CMK (cell line): ENCODE results near the gene PCCA.
"Not testable (repeated sequence)": the region's sequence is repeated elsewhere in the genome, so short reads cannot be mapped to it uniquely, and the experiment has no call there.

ENCODE experiments used
- DNase-seq: peaks from one replicate; pipeline ENCODE4 v3.0.0-alpha.2; 2010; ENCODE audit warnings: low read depth

The PCCA gene

DNA sequence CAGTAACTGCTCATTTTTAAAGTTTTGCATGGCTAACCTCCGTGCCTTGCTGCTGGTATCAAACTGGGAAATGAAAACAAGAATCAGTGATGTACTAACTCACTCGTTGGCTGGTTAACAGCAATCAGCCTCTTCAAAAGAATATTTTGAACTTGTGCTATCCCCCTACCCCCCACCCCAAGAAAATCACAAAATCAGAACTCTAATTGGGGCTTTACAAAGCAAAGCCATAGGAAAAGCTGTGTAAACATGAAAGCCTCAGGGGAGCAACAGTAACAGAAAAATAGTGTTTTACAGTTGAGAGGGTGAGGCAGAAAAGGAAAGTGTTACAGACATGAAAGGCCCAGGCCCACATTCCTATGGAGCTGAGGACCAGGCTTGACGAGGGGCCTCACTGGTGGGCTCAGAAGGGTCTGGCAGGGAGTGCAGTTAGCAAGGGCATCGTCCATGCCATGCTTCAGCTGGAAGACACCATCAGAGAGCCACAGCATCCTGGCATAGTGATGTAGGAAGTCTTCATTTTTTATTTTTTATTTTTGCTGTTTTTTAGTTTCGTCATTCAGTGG lies 217.6 kb downstream of the PCCA start:
- no peak for DNase-seq

DNA sequence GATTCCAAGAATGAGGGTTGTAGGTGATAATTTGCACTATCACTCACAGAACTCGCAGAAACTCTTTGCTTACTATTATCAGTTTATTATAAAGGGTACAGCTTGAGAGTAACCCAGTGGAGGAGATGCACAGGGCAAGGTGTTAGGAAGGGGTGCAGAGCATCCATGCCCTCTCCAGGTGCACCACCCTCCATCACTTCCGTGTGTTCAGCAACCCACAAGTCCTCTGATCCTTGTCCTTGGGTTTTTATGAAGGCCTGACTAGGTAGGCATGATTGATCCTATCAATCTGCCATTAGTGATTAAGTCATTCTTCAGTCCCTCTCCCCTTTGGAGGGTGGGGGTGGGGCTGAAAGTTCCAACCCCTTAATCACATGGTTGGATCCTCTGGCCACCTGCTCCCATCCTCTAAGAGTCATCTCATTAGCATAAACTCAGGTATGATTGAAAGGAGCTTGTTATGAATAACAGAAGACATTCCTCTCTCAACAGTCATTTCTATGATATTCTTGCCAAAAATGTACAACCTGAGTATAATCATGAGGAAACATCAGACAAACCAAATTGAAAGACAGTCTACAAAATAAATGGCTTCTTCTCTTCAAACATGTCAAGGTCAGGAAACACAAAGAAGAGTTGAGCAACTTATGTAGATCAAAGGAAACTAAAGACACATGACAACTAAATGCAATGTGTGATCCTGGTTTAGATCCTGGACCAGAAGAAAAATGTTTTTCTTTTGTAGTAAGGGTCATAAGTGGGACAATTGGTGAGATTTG lies 225.4 kb downstream of the PCCA start:
- no peak for DNase-seq

DNA sequence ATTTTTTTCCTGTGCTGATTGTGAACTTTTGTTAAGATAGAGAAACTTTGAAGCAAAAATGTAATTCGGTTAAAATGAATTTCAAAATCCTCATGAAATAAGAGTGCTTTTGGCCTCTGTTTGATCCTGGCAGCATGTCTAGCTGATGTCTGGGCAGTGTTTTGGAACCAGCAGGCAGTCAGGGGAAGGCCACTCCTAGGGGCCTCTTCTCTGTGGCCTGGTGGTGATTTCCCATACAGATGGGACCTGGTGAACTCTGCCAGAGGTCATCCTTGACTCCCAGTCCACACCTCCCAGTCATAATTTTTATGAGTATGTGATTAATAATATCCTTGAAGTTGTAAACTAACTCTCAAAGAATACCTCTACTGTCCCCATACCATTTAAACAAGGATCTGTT lies 226.6 kb downstream of the PCCA start:
- no peak for DNase-seq

DNA sequence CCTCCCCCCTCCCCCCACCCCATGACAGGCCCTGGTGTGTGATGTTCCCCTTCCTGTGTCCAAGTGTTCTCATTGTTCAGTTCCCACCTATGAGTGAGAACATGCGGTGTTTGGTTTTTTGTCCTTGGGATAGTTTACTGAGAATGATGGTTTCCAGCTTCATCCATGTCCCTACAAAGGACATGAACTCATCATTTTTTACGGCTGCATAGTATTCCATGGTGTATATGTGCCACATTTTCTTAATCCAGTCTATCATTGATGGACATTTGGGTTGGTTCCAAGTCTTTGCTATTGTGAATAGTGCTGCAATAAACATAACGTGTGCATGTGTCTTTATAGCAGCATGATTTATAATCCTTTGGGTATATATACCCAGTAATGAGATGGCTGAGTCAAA lies 229.6 kb downstream of the PCCA start:
- not testable (repeated sequence) for DNase-seq

DNA sequence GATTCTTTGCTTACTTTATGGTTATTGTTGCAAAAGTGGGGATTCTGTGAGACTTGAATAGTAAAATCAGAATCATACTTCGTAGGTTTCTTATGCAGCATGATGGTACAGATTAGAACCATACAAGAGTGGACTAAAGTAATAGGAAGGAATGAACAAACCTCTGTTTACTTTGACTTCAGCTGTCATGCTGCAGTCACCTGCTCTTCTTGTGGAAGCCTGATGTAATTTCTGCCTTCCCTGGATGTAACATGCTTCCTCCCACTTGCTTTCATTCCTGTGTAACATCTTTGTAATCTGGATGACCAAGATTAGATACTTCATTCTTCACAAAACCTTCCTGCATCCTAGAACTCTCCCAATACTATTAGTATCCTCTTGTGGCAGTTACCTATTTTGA lies 235.0 kb downstream of the PCCA start:
- no peak for DNase-seq

DNA sequence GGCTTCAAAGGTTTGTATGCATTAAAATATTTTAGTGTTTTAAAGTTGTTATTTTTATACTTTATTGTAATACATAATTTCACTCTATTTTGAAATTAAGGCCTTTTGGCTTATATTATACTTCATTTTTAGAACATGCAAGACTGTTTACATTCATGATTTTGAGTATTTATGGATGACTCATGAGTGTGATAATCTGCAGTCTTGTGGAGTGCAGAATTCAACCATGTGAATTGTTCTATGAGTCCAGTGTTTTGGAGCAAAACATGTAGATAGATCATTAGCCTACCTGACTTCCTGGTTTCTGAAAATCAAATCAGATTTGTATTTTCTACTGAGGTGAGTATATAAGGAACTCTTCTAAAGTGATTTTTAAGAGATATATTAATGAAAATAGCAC lies 241.8 kb downstream of the PCCA start:
- DNase-seq = no peak

DNA sequence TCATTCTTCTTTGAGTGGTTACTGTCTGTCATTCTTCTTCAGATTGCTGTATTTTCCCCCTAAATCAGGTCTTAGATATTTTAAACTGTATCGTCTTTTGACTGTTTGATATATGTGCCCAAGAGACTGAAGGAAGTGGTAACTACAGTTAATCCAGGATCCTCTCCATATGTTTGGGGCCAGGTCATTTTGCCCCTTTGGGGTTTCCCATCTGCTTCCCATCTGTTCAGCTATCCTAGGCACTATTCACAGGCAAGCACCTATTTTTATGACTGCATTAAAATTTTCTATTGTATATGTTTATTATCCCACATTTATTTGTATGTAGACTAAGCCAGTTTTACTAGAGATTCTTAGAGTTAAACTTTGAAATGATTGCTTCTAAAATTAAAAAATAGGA lies 244.2 kb downstream of the PCCA start:
- DNase-seq = no peak

DNA sequence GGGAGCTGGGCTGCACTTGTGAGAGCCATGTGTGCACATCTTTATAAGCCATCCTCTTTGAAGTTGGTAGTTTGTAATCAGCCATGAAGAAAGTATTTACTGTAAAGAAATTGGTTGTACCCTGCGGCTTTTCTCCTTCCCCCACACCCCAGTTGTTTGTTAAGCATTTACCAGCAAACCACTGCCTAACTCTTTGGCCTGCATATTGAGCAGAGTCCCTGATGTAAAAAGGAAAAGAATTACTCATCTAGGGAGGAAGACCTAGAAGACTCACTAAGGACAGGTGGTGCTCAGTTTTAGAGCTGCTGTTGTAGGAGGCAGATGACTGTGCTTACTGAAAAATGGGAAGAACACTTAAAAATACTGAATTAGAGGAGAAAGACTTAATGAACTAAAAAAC lies 245.3 kb downstream of the PCCA start:
- no peak for DNase-seq

DNA sequence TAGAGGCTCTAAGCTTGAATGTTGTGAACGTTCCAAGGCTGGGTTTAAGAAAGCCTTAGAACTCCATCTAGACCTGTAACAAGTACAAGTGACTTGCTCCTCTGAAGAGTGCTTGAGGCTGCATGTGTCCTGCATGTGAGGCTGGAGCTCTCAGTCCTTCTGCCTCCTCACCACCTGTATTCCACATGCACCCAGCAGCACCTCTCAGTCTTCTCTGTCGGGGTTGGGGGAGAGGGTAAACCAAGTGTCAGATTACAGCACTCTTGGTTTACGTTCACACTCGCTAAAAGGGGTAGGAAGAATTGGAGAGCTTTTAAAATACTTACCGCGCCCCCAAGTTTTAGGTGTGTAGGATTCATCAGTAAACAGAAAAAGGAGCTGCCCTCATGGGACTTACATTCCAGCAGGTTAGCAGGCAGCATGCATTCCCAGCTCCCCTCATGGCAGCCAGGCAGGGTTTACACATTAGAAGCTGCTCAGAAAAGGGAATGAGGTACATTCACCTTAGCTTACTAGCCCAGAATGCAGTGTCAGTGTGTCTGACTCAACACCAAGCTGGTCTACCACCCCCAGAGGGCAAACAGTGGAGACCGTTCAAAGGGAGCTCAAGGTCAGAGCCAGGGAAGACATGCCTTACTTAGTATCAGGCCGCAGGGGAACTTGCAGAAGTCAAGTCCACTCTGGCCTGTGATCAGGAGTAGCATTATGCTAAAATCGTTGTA lies 248.1 kb downstream of the PCCA start:
- no peak for DNase-seq

DNA sequence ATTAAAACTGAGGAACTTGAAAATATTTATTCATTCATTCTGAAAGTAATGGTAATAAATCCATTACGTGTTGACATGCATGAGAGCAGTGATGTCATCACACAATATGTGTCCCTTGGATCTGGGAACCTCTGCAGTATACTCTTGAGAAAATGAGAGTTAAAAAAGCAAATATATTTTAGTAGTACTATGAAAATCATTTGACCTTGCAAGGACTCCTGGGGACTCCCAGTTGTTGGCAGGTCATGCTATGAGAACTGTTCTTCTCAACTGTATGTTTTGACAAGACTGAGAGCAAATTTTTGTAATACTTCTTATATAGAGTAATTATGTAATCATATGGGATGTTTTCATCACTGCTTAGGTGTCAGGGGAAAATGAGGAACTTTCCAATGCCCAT lies 249.4 kb downstream of the PCCA start:
- DNase-seq = no peak

DNA sequence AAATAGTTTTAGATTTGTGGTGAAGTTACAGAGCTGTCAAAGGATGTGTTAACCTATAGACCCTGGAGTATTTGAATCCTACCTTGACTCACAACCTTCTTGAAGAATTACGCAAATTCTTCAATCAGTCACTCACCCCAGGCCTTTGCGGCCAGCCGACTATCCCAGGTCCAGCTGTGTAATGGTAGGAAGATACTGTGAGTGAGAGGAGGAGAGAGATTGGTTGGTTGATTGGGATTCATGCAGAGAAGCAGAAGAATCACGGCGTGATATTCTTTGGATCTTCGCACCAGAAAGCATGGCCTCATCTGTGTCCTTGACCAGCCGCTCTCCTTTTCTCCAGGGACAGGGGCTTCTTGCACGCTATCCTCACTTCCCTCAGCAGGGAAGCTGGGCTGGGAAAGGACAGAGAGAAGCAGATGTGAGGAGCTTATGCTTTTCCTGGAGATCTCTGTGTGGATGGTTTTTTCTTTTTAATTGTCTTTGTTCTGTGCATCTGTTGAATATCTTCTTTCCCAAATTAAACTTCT lies 250.6 kb downstream of the PCCA start:
- DNase-seq = no peak

DNA sequence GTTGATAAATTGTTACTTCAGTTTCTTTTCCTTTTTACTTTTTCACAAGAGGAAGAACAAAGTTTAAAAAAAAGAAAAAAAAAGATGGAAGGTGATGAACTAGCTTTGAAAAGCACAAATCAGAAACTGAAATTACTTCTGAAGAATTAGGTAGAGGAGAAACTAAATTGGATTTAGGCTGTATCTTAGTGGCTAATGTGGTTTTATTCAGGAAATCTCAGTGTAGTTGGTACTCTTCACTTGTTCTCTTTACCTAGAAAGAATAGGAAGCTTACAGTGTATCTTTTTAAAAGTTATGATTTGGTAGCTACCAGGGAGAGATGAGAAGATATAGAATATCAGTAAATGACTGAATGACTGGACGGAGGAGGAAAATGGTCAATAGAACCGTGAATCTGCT lies 252.0 kb downstream of the PCCA start:
- no peak for DNase-seq

DNA sequence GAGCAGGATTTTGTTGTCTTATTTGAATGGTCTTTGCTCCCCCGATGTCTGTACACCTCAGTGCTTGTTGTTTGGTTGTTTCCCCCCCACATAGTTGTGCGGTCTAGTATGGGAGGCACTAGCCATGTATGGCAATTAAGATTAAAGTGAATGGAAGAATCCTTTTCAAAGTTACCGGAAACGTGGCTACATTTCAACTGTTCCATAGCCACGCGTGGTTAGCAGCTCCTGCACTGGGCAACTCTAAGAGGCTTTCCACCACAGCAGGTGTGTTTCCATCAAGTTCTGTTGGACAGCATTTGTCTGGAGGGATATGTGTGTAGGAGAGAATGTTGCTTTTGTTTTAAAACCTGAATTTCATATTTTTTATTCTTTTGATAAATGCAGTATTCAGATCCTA lies 252.4 kb downstream of the PCCA start:
- no peak for DNase-seq

DNA sequence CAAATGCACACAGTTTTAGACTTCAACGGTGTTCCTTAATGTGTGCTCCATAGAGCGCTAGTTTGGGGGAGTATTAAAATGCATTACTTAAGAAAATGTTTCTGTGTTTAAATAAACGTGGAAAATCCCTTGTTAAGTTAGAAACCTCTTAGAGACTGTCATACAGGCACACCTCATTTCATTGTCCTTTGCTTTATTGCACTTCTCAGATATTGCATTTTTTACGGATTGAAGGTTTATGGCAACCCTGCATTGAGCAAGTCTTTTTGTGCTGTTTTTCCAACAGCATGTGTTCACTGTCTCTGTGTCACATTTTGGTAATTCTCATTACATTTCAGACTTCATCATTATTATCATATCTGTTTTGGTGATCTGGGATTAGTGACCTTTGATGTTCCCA lies 255.7 kb downstream of the PCCA start:
- DNase-seq = no peak

DNA sequence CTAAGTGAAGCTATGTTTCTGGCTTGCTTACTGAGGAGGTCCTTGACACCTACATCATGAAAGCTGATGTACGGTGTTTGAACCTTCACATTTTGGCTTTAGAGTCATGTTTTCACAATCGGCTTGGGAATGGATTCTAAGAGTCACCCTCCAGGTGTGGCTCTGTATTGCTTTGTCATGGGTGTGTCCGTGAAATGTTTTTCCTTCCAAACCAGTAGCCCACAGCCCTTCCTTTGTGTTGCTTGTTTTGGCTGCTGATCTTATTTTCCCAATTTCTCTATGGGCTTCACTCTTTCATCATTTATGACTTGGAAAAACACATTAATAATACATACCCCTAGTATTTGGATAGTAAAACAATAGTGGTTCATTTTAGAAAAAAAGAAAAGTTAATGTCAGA lies 259.1 kb downstream of the PCCA start:
- DNase-seq = no peak

DNA sequence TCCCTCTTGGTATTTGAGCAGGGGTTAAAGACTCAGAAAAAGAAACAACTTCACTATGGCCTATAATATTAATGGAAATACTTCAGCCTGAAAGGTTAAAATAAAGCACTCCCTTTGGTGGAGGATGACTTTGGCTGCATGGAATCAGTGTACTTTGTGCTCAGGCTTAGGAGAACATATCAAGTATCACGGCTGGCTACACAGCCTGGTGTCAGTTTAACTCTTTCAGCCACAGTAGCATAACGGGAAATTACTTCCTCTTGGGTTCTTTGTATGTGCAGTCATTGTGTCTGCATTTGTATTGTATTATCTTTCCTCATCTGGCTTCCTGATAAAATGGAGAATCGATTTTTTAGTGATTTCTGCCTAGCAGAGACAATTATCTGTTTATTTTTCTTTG lies 260.7 kb downstream of the PCCA start:
- DNase-seq = no peak

DNA sequence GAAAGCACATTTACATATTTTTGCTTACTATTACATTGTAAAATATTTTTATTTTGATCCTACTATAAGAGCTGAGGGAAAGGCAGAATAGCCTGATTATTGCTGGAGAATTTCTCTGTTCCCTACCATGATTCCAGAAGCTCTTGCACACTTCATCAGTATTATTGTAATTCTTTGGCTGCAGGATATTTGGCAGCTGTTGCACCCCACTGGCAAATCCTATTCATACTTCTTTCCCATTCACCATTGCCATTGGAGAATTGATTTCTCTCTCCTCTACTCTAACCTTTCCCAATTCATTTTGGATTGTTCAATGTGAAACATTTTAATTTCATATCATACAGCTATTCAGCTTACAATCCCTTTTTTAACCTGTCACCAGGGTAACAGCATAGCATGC lies 261.7 kb downstream of the PCCA start:
- no peak for DNase-seq

DNA sequence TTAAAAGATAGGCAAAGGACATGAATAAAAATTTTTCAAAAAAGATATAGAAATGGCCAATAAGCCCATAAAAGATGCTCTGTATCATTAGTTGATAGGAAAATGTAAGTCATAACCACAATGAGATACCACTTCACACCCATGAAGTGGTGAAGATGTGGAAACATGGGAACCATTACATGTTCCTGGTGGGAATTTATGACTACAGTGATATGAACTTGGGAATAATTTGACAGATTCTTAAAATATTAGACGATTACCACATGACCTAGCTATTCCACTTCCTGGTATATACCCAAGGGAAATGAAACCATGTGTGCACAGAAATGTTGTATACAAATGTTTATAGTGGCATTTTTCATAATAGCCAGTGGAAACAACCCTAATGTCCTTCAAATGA lies 267.5 kb downstream of the PCCA start:
- no peak for DNase-seq

DNA sequence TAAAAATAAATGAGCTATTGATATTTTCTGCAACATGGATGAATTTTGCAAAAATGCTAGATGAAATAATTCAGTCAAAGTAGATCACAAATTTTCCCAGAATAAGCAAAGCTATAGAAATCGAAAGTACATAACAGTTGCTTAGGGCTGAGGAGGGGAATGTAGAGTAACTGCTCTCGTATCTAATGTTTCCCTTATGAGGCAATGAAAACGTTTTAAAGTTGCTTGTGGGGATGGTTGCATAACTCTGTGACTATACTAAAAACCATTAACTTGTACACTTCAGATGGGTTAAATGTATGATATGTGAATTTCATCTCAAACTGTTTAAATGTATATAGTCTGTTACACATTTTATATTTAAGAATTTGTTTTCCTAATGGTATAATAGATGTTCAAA lies 268.0 kb downstream of the PCCA start:
- DNase-seq = no peak

DNA sequence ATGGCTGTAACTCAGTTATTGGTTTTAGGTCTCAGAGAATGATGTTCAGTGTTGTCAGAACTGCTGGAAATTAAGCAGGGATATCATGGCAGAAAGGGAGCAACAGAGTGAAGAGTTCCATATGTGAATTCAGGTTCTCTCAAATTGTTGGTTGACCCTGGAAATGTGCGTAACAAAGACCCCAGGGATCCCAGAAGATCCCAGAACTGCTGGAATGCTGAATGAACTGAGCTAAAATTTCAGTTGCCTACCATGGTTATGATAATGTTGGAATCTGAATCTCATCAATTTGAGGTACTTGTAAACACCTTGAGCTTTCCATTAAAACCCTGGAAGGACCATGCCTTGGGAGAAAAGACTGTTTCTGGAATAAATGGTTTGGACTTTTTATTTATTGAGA lies 268.9 kb downstream of the PCCA start:
- DNase-seq = no peak

DNA sequence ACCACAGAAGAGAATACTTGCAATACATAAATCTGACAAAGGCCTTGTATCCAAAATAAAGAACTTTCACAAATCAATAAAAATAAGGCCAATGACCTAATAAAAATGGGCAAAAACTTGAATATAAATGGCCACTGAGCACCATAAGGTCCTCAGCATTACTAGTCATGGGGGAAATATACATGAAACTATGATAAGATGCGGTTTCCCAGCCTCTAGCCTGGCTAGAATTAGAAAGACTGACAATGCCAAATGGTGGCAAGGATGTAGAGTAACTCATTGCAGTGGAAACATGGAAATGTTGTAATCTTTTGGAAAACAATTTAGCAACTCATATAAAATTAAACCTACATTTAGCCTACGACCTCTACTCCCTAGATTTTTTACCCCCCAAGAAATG lies 272.6 kb downstream of the PCCA start:
- no peak for DNase-seq

DNA sequence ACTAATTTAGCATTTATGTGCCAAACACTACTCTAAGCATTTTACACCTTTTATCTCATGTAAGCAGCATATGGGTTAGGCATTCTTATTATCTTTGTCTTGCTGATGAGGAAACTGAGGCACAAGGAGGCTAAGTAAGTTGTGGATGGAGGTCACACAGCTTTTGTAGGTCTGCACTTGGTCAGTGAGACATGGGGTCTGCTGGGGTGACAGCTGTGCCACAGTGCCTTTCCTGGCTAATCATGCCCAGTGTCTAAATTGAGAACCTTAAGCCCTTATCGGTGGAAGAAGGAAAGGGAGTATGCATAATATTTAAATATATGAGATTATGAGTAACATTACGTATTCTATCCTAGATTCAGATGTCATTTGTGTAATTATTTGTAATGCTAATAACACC lies 273.5 kb downstream of the PCCA start:
- DNase-seq = no peak

DNA sequence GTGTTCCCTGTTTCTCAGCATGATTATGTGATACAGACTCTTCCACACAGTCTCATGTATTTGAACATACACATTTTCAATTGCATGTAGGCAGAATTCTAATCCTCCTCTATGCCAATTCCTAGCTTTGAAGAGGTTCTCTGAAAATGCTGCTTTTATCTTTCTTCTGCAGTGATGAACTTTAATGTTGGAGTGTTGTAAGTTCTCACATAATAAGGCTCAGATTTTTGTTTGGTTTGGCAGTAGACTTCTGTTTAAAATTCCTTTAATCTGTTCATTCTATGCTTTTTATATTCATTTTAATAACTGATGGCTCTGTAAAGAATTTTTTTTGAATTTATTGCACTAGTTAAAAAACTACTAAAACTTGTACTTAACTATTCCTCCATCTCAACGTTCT lies 273.9 kb downstream of the PCCA start:
- DNase-seq = no peak
